Upper lobe of left lung (tissue), 6 donors: ENCODE results near the gene BNIP5. TPM values are rescaled to one million over a fixed set of nuclear protein-coding genes. Genes with fewer than 3 reads are reported as not detected.
"Not testable (repeated sequence)": the region's sequence is repeated elsewhere in the genome, so short reads cannot be mapped to it uniquely, and the experiment has no call there.

Experiments used
- ATAC-seq, 2 donors: fragments of 200-7000 bp; cut with Tn5 transposase; one replicate each; pipeline ENCODE4 v1.9.1; 2022; ENCODE audit warnings: mild to moderate bottlenecking in 2 of 2, moderate library complexity in 2 of 2; ENCODE audit not compliant: low FRiP score in 2 of 2
- DNase-seq, 2 donors: peaks; one replicate each; pipeline ENCODE4 v3.0.0-alpha.2; 2019 to 2020
- H3K27ac ChIP-seq, 4 donors: fragments of 200-600 bp; sonication (generic); one replicate each; pipeline ENCODE4 v1.5.1; 2016 to 2019
- H3K27me3 ChIP-seq, 4 donors: fragments of 200-600 bp; sonication (generic); one replicate each; pipeline ENCODE4 v1.5.1; 2017 to 2019
- H3K36me3 ChIP-seq, 4 donors: fragments of 200-600 bp; sonication (generic); one replicate each; pipeline ENCODE4 v1.5.1; 2016 to 2019
- H3K4me1 ChIP-seq, 4 donors: fragments of 200-600 bp; sonication (generic); one replicate each; pipeline ENCODE4 v1.5.1; 2018 to 2019
- H3K4me3 ChIP-seq, 4 donors: fragments of 200-600 bp; sonication (generic); one replicate each; pipeline ENCODE4 v1.5.1; 2017 to 2019; ENCODE audit warnings: mild to moderate bottlenecking in 2 of 4, moderate library complexity in 1 of 4
- H3K9me3 ChIP-seq, 4 donors: fragments of 200-600 bp; sonication (generic); one replicate each; pipeline ENCODE4 v1.5.1; 2018 to 2019
- EP300 ChIP-seq, 4 donors: sonication (generic); formaldehyde crosslinking; IDR thresholded peaks; one replicate each; pipeline ENCODE4 v1.5.1; 2017; ENCODE audit warnings: antibody characterized with exemption in 4 of 4, control low read depth in 2 of 4
- POLR2A ChIP-seq, 4 donors: fragments of 450-650 bp; IDR thresholded peaks; one replicate each; pipeline ENCODE4 v1.5.1; 2016 to 2017; ENCODE audit warnings: antibody characterized with exemption in 4 of 4, mild to moderate bottlenecking in 2 of 4
- POLR2AphosphoS5 ChIP-seq, 2 donors: sonication (generic); formaldehyde crosslinking; IDR thresholded peaks; one replicate each; pipeline ENCODE4 v1.5.1; 2017; ENCODE audit warnings: antibody characterized with exemption in 2 of 2
- WGBS, 2 donors: methylation state at CpG; one replicate each; pipeline ENCODE4 v1.1.5; 2017 to 2018; 5-methylcytosine and 5-hydroxymethylcytosine counted together
- total RNA-seq, 6 donors: library from RNA; depleted of rRNA in 4 of 6; stranded (reverse); fragments of >200 nt in 4 of 6; gene quantifications; one replicate each; pipeline versions ENCODE4 v1.1.0 to v1.2.1, GENCODE V29; 2016 to 2021
- TF ChIP-seq, protein P1 (sequence below), 6 experiments: fragments of 450-650 bp in 4 of 6; fragments of 200-600 bp in 2 of 6; sonication (generic) in 2 of 6; IDR thresholded peaks; one replicate each; pipeline ENCODE4 v1.5.1; 2016 to 2019; ENCODE audit warnings: antibody characterized with exemption in 6 of 6
- donor health status: DM: no; HTN: no; CAD: no; lungs with moderate emphysema.
- donor health status: DM: no; HTN: yes; CAD: no; lungs with severe emphysema.

BNIP5 gene
- total RNA-seq, 6 donors from 2014 or later: 0.10 TPM; not detected in 5

DNA sequence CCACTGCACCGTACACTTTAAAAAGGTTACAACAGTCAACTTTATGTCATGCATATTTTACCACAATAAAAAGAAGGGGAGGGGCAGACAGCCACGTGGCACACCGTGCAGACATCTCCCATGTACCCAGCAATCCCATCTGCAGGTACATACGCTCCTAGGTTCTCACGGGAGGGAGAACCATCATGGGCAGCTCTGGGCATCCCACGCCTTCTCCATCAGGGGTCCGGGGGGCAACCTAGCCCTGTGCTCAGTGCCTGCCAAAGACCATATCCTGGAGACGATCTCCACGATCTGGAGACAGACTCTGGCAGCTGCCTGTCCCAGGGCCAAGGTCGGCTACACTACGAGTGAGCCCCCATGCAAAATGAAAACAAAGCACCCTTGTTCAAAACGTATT is 2.5 kb upstream of the BNIP5 start:
- Histone ChIP-seq H3K4me3 (no peak overlapping the region), H3K36me3 (no peaks in the 10 kb centered on the region), H3K27me3 (peaks cover 0 to 7% (median 0%) of the 10 kb centered on the region in 4 donors), H3K4me1 (peaks cover 4 to 10% (median 5%) of the 10 kb centered on the region in 4 donors), H3K27ac (no peak overlapping the region), H3K9me3 (no peaks in the 10 kb centered on the region)
- 81 to 87% methylated on average over 11 to 12 of the region's 12 CpGs for WGBS, 2 donors
- ATAC-seq: no peak
- DNase-seq: no peak
- no peak for TF ChIP-seq POLR2A (IDR thresholded peaks at IDR 0.05)
- TF ChIP-seq EP300 (IDR thresholded peaks at IDR 0.05): no peak
- TF ChIP-seq, protein P1, sequence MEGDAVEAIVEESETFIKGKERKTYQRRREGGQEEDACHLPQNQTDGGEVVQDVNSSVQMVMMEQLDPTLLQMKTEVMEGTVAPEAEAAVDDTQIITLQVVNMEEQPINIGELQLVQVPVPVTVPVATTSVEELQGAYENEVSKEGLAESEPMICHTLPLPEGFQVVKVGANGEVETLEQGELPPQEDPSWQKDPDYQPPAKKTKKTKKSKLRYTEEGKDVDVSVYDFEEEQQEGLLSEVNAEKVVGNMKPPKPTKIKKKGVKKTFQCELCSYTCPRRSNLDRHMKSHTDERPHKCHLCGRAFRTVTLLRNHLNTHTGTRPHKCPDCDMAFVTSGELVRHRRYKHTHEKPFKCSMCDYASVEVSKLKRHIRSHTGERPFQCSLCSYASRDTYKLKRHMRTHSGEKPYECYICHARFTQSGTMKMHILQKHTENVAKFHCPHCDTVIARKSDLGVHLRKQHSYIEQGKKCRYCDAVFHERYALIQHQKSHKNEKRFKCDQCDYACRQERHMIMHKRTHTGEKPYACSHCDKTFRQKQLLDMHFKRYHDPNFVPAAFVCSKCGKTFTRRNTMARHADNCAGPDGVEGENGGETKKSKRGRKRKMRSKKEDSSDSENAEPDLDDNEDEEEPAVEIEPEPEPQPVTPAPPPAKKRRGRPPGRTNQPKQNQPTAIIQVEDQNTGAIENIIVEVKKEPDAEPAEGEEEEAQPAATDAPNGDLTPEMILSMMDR (IDR thresholded peaks at IDR 0.05): no peak
- TF ChIP-seq POLR2AphosphoS5 (IDR thresholded peaks at IDR 0.05): no peak

DNA sequence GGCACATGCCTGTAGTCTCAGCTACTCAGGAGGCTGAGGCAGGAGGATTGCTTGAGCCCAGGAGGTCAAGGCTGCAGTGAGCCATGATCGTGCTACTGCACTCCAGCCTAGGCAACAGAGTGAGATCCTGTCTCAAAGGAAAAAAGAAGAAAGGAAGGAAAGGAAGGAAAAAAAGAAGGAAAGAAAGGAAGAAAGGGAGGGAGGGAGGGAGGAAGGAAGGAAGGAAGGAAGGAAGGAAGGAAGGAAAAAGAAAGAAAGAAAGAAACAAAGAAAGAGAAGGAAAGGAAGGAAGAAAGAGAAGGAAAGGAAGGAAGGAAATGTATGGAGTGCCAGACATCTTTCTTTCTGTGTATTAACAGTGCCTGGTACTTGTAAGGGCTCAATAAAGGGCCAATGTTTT is 1.5 kb upstream of the BNIP5 start:
- not testable (repeated sequence) for H3K9me3 ChIP-seq, H3K36me3 ChIP-seq, H3K4me1 ChIP-seq, H3K27ac ChIP-seq, DNase-seq, ATAC-seq, H3K4me3 ChIP-seq
- peaks cover 0 to 12% (median 0%) of the 10 kb centered on the region in 4 donors for H3K27me3 ChIP-seq
- WGBS, 2 donors: 3 to 93% methylated on average over 1 of the region's 1 CpG

DNA sequence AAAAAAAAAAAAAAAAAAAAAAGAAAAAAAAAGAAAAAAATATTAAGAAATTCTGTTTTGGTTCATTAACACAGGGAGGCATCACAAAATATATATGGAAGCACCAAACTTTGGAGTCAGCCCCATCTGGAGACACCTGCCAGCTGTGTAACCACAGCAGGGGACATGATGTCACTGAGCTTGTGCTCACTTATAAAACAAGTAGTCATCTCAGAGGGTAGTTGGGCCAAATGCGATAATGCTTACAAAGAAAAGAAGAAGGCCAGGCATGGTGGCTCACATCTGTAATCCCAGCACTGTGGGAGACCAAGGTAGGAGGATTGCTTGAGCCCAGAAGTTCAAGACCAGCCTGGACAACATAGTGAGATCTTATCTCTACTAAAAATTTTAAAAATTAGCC is 1.1 kb upstream of the BNIP5 start:
- Histone ChIP-seq H3K4me3 (no peak overlapping the region), H3K27ac (no peak overlapping the region), H3K9me3 (no peaks in the 10 kb centered on the region), H3K4me1 (peaks cover 4 to 10% (median 5%) of the 10 kb centered on the region in 4 donors), H3K36me3 (no peaks in the 10 kb centered on the region), H3K27me3 (peaks cover 0 to 12% (median 0%) of the 10 kb centered on the region in 4 donors)
- no peak for ATAC-seq
- WGBS, 2 donors: 82 to 100% methylated on average over 1 of the region's 1 CpG
- no peak for TF ChIP-seq POLR2AphosphoS5 (IDR thresholded peaks at IDR 0.05)
- TF ChIP-seq POLR2A (IDR thresholded peaks at IDR 0.05): no peak
- TF ChIP-seq, protein P1 (IDR thresholded peaks at IDR 0.05): no peak
- TF ChIP-seq EP300 (IDR thresholded peaks at IDR 0.05): no peak
- DNase-seq: no peak

DNA sequence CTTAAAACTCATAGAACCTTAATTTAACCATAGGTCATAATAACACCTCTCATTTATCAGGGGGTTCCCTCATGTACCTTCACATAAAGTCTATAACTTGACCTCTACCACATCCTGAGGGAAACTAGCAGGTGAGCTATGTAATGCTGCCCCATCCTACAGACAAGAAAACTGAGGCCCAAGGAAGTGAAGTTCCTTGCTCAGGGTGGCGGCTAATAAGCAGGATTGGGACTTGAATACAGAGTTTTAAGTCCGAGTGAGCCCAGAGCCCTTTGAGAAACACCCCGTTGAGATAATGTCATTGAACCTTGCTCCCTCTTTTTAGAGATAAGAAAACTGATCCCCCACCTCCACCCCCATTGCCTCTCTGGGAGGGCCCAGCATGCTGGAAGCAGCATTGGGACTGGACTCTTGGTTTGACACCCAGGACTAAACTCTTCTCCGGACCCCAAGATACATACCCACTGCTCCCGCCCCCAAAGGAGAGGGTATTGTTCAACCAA is 429 bp downstream of the BNIP5 start:
- ATAC-seq (no peak), DNase-seq (no peak)
- Histone ChIP-seq H3K4me3 (no peak overlapping the region), H3K4me1 (peaks cover 4 to 9% (median 5%) of the 10 kb centered on the region in 4 donors), H3K27ac (no peak overlapping the region), H3K27me3 (peaks cover 0 to 12% (median 0%) of the 10 kb centered on the region in 4 donors), H3K9me3 (no peaks in the 10 kb centered on the region), H3K36me3 (no peaks in the 10 kb centered on the region)
- WGBS, 2 donors: 85 to 89% methylated on average over 5 of the region's 5 CpGs
- TF ChIP-seq EP300 (IDR thresholded peaks at IDR 0.05): no peak
- no peak for TF ChIP-seq POLR2AphosphoS5 (IDR thresholded peaks at IDR 0.05)
- TF ChIP-seq, protein P1 (IDR thresholded peaks at IDR 0.05): no peak
- no peak for TF ChIP-seq POLR2A (IDR thresholded peaks at IDR 0.05)

DNA sequence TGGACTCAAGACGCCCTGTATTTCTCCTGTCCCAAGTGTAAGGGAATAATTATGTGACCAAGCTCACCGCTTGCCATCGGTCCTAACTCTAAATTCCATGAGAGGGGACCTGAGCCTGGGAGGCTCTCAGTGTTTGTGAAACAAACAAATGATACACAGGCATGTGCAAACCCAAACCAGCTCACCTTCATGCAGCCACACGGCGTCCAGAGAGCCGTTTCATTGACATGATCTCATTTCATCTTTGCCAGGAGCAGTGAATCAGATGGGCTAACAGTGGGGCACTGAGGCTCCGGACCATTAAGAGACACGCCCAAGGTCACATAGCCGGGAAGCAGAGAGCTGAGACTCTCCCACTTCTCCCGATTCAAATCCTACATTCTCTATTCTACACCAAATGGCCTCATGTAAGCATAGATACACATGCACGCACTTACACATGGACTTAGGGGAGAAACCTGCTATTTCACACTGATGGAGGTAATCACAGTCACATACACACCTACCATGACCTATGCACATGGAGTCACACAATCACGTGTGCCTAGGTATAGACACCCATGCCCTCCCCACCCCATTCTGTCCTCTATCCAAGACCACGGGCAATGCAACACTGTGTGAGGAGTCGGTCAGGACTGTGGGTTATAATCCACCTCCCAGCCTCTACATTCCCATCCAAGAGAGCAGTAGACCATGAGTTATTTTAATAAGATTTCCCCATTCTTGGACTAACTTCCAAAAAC is 1.1 kb downstream of the BNIP5 start:
- ATAC-seq: peak in 1 of 2 donors; percentile 28
- Histone ChIP-seq H3K27ac (no peak overlapping the region), H3K4me3 (no peak overlapping the region), H3K4me1 (peaks cover 1 to 3% (median 2%) of the 10 kb centered on the region in 4 donors), H3K36me3 (no peaks in the 10 kb centered on the region), H3K9me3 (no peaks in the 10 kb centered on the region), H3K27me3 (peaks cover 0 to 12% (median 0%) of the 10 kb centered on the region in 4 donors)
- 84 to 89% methylated on average over 13 to 14 of the region's 14 CpGs for WGBS, 2 donors
- no peak for TF ChIP-seq EP300 (IDR thresholded peaks at IDR 0.05)
- no peak for TF ChIP-seq POLR2AphosphoS5 (IDR thresholded peaks at IDR 0.05)
- TF ChIP-seq, protein P1 (IDR thresholded peaks at IDR 0.05): no peak
- TF ChIP-seq POLR2A (IDR thresholded peaks at IDR 0.05): no peak
- DNase-seq: no peak
